ENCODE measurements around the gene NTRK1.
"Not testable (repeated sequence)": the region's sequence is repeated elsewhere in the genome, so short reads cannot be mapped to it uniquely, and the experiment has no call there.

The NTRK1 gene

DNA sequence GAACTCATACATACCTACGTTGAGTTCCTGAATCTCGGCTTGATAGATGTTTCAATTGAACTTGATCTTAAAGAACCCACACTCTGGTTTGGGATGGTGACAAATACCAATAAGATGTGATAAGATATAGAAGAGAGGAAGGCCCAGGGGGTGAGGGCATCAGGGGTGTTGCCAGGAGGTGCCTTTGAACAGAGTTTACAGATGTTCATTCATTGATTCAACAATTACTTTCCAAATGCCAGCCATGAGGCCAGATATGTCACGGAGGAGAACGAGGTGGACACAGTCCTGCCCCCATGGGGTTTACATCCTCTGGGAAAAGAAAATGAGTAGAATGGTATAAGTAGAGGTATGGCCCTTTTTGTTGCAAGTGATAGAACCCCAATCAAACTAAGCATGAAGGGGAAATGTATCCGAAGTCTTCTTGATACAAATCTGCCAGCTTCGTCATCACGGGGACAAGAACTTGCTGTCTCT lies 60.4 kb downstream of the NTRK1 start:
- no peak for DNase-seq

DNA sequence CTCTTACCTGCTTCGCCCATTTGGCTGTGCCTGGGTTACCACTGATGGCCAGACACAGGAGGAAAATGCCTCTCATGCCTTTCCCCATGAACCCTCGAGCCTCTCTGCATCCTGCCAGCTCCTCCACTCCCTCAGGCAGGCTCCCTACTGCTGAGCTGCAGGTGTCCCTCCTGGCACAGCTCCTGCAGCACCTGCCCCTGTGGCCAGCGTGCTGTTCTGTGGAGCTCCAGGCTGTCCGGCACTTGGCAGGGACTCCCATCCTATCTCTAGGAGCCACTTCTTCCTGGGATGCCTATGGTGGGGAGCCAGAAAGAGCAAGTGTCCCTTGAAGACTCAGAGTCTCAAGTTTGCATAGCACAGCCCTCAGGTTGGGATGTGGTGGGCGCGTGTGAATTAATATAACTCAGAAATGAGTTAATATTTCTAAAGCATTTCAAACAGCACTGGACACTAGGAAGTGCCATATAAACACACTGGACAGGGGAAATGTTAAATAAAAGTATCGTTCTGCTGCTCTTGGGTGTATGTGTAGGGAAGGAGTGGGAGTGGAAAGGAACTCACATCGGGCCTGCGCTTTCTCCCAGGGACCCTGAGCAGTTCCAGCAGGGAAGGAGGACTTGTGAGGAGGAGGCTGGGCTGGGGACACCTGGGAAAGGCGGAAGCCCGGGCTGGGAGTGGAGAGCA lies 62.5 kb downstream of the NTRK1 start:
- no peak for DNase-seq

DNA sequence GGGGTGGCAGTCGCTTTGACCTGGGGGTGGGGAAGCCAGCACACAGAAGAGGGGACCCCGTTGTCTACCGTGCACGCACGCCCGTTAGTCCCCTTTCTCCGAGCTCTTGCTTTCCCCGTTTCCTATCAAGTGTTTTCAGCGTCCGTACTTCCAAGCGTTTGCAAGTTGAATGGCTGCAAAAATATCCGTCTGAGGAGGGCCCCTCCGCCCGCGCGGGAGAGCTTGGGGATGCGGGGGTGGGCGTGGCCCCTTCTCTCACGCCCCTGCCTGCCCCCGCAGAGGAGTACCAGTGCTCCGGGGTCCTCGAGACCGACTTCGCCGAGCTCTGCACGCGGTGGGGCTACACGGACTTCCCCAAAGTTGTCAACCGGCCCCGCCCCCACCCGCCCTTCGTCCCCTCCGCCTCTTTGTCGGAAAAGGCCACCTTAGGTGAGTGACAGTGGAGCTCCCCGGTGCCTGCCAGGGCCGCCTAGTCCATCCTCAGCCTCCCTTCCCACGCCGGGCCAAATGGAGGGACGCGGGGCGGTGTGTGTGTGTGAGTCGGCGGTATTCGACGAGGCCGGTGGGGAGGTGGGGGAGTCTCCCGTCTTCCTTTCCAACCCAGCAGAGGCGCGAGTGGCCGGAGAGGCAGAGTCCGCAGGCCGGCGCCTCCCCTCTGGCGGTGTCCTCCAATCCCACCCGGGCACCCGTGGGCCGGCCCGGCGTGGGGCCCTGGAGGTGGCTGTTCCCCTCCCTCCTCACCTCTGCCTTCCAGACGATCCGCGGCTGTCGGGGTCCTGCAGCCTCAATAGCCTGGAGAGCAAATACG lies 63.2 kb downstream of the NTRK1 start:
- no peak for DNase-seq

DNA sequence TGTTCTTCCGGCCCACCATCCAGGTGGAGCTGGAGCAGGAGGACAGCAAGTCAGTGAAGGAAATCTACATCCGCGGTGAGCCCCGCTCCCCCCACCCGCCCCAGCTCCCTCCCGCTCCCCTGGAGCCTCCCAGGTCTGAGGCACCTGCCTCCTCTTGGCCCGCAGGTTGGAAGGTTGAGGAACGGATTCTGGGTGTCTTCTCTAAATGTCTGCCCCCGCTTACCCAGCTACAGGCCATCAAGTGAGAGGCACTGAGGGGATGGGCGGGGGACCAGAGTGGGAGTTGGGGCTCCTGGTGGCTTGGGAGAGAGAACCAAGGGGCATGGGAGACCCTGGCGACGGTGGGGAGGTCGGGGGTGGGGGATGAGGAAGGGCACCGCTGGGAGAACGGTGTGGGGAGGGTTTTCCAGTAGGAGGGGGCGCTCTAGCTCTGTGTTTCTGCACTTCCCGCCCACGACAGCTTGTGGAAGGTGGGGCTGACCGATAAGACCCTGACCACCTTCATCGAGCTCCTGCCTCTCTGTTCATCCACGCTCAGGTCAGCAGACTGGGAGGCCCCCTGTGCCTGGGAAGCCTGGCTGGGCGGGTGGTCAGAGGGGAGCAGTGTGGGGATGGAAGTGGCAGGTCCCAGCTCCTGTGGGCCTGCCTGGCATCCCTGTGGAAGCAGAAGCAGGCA lies 64.0 kb downstream of the NTRK1 start:
- no peak for DNase-seq

DNA sequence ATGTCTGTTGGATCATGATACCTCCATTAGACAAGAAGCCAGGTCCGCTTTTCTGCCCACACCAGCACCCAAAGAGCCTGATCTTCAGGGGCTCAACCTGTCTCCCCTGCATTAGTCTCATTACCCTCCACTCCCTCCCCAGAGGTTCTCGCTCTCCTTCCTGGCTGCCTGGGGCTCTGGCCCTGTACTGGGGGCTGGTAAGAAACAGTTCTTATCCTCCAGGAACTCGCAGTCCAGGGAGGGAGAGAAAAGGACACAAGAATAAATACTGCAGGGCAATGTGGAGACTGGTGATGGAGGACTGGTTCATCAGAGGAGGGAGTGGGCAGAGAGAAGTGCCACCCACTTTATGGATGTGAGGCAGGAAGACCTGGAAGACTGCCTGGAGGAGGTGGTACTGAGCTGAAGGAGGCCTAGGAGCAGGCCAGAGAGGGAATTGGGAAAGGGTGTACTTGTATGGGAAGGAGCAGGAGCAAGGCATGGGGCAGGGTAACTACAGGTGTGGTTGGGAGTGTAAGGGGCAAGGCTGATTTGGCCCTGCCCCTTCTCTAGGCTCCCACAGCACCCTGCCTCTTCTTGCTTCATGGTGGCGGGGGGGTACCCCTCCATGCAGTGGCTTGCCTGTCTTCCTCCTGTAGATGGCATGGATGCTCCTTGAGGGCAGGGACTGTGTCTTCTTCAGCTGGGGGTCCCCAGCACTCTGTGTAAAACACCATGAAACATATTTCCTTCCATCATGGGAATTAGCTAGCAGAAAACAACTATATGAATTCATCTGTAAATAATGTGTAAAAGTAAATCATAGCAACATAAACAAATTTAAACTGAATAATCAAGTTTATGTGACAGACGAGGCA lies 64.7 kb downstream of the NTRK1 start:
- no peak for DNase-seq

- no peak for DNase-seq
Observed at GRCh38 chr1:156926175-156926574, 65.5 kb downstream of the NTRK1 start.

- not testable (repeated sequence) for DNase-seq
Observed at GRCh38 chr1:156926695-156927094, 66.0 kb downstream of the NTRK1 start.

- peak; percentile 60 for DNase-seq
Observed at GRCh38 chr1:156927215-156928042, 66.8 kb downstream of the NTRK1 start.

DNA sequence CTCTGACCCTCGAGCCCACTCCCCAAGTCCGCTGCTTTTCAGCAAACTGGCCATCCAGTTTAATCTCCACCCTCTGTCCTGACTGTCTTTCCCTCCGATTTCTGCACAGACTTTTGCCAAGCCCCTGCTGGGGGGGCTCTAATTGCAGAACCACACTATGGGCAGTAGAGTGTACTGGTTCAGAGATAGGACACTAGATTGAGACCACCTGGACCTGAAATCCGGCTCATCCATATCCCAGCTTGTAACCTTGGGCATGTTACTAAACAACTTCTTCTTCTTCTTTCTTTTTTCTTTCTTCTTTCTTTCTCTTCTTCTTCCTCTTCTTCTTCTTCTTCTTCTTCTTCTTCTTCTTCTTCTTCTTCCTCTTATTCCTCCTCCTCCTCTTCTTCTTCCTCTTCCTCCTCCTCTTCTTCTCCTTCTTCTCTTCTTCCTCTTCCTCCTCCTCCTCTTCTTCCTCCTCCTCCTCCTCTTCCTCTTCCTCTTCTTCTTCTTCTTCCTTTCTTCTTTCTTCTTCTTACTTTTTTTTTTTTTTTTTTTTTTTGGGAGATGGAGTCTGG lies 67.5 kb downstream of the NTRK1 start:
- DNase-seq = no peak

DNA sequence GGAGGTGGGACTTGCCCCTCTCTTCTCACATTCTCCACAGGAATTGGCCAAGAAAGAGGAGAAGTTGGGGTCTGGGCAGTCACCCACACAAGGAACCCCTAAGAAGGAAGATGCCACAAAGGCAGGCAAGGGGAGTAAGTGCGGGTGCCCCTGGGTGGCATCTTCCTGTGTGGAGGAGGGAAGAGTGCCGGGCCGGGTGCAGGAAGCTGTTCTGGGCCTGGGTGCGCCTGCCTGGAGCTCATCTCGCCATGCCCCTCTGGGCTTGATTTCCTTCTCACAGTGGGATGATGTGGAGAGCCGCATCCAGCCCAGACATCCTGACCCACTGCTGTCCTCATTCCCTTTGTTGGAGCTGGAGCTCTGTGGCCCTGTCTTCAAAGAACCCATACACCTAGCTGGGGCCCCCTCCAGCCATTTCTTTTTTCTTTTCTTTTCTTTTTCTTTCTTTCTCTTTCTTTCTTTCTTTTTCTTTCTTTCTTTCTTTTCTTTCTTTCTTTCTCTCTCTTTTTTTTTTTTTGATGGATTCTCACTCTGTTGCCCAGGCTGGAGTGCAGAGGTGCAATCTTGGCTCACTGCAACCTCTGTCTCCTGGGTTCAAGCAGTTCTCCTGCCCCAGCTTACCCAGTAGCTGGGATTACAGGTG lies 69.1 kb downstream of the NTRK1 start:
- no peak for DNase-seq

DNA sequence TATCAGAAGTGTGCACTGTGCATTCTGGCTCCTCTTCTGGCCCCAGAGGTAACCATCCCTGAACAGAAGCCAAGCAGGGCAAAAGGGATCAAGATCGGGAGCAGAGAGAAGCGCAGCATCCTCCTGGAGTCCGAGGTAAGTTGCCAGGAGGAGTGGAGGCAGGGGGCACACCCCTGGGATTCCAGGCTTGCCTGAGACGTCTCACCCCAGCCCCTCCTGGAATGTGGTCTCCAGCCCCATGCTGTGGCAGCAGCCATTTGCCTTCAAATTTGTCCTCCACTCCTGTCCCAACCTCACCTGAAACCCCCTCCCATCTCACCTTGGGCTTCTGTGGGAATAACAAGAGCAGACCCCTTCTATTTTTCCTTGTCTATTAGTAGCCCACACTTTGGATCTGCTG lies 69.8 kb downstream of the NTRK1 start:
- DNase-seq = no peak

Measured in NCI-H226 (cell line).